Frontal cortex (tissue), 4 donors: ENCODE measurements around the gene DPM2. TPM values are rescaled to one million over a fixed set of nuclear protein-coding genes. Genes with fewer than 3 reads are reported as not detected.

Source experiments
- DNase-seq, 2 donors: peaks; one replicate each; pipeline ENCODE4 v3.0.0; 2012; ENCODE audit warnings: low spot score in 2 of 2
- FAIRE-seq: peaks from 2 replicates; lab custom pipeline; 2012; peaks lifted over from hg19 to GRCh38; lab: Jason Lieb, UNC
- total RNA-seq: library from RNA; depleted of rRNA; stranded (reverse); fragments of >200 nt; gene quantifications from one replicate; pipeline ENCODE4 v1.2.3, GENCODE V29; 2014
- donor health status: control.
- donor health status: control.
- donor health status: control.

DPM2 gene
- total RNA-seq, 1 donor from 2014 or later: 11.4 TPM

DNA sequence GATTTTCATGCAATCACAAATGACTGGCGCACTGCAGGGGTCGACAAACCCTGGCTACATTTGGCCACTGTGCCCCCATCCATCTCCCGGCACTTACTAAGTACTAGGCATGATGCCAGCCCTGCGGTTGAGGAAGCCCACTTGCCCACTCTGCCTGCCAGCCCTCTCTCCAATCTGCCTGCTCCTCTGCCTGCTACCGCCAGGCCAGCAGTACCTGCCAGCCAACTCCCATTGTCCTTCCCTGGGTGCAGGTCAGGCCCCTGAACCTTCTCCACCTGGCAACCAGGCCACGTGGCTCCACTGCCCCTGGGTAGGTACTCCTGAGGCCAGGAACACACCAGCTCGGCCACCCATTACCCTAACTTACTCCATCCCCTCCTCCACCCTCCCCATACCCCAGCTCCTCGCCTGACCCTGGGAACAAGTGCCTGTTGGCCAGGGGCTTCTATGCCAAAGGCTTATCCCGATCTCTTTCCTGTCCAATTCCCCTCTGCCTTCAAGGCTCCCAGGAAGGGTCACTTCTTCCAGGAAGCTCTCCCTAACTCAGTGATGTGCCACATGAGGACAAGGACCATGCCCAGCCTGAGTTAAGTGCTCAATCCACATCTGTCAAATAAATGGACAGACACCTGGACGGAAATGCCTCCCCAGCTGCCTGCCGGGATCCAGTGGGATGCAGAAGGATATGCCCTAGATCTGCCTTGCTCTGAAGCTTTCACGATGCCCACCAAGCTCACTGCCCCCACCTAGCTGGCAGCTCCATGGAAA, 36.5 kb upstream of the DPM2 start:
- no peak for FAIRE-seq
- no peak for DNase-seq

DNA sequence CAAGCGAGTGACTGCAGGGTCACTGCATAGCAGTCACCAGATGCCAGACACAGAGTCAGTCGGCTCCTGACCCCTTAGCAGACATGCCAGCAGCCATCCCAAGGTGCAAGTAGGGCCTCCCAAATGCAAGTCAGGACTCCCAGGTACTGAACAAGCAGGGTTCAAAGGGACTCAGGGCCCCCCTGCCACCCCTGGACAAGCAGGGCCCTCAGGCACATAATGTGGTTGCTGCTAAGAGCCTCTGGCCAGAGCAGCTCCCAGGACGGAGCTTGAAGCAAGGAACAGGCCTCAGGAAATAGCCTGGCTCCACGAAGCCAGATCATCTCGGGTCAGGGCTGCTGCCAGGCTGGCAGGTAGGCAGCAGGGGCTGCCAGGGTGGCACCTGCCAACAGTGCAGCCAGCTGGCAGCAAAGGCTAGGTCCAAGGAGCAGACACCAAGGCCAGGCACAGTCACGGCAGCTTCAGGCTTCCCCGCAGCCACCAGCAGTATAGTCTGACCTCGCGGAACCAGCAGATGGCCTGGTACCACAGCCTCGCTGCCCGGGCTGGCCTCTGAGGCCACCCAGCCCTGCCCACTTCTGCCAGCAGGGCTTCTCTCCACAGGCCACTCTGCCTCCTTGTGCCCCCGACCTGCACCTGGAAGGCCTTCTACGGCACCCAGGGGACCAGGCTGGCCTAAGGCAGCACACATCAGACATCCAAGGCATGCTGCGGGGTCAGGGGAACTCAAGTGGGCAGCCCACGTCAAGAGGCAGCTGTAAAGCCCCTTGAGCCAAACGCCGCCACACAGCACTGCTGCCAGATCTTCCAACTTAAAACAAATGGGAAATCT, 35.7 kb upstream of the DPM2 start:
- DNase-seq (no peak), FAIRE-seq (no peak)

DNA sequence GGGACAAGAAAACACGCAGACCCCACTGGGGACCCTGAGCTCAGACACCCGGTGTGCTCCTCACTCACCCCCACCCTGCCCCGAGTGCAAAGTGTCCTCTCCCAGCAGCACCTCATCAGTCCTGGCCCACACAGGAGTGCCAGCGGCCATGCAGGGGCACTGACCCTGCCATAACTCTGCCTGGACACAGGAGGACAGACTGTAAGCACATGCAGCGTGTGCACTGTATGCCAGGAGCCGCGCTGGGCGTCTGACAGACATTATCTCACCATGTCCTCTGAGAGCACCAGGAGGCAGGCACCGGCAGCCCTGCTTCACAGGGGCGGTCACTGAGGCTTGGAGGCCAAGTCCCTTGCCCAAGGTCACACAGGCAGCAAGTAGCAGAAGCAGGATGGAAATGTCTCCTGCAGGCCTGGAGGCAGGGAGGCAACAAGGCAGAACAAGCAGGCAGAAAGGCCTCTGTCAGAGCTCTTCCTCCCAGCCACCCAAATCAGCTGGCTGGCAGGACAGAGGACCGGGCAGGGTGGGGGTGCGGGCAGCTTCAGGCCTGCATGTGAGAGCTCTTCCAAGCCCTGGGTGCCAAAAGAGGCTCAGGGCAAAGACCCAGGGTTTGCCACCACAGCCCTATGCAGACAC, 34.7 kb upstream of the DPM2 start:
- DNase-seq (no peak), FAIRE-seq (no peak)

DNA sequence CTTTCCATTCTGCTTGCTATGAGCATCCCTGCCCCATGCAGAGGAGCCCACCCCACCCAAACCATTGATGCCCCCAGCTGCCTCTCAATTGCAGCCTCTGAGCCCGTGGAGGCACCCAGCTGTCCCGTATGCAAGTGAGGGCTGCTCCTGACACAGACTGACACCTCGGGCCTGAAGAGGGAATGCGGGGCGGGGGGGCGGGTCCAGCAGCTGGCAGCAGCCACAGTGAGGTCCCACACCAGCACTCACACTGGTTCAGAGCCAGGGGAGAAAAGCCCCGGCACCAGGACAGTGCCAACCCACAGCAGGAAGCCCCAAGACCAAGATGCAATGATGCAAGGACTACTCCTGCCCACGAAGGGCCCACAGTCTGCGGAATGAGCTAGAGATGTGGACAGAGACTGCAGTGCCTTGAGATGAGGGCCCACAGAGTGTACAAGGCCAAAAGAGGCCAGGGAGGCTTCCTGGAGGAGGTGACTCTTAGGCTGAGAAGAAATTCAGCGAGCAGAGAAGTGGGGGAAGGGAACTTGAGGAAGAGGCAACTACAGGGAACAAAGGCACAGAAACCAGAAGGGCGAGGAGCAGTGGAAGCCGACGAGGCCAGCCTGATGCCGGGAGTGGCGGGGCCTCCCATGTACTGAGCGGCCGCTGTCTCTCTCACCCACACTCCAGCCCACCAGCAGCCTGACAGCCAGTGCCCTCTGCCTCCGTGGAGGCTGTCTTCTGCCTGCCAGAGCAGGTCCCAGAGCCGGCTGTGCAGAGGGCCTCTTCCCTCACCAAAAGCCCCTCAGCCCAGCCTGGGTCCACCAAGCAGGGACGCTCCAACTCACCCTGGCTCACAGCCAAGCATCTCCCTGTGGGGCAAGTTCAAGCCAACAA, 33.9 kb upstream of the DPM2 start:
- FAIRE-seq: no peak

DNA sequence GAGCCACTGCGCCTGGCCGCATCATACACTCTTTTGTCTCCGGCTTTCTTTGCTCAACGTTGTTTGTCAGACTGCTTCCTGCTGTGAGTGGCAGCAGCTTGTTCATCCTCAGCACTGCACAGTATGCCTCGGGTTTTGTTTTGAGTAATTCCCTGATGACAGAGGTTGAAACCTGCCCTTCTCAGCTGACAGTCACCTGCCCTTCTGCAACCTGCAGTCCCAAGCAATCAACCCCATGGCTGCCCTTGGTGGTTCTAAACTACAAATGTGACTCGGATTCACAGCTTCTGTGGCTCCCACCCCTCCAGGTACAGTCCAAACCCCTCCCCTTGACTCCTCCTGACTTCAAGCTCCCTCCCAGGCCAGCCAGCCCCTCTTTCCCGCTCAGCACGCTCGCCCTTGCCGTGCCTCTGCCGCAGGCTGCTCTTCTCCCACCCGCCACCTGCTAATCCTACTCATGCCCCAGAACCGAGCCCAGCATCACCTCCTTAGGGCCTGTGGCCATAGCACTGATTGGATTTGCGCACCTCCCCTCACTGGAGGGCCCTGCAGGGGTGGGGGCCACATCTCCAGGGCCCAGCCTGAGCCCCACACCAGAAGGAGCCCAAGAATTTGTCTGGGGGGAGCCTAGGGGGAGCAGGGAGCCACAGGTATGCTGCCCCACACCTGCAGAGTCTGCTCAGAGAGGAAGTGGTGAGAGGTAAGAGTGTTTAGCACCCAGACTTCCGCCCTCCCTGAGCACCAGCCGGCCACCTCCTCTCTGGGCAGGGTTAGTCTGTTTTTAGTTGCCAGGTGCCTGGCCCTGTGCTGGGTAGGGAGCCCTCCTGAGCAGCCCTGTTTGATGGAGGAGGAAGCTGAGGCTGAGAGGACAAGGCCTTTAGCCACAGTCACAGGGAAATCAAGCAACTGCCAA, 33.0 kb upstream of the DPM2 start:
- no peak for FAIRE-seq
- DNase-seq: no peak

More for the DNA sequence above, 33.9 kb upstream of the DPM2 start:
- no peak for DNase-seq

DNA sequence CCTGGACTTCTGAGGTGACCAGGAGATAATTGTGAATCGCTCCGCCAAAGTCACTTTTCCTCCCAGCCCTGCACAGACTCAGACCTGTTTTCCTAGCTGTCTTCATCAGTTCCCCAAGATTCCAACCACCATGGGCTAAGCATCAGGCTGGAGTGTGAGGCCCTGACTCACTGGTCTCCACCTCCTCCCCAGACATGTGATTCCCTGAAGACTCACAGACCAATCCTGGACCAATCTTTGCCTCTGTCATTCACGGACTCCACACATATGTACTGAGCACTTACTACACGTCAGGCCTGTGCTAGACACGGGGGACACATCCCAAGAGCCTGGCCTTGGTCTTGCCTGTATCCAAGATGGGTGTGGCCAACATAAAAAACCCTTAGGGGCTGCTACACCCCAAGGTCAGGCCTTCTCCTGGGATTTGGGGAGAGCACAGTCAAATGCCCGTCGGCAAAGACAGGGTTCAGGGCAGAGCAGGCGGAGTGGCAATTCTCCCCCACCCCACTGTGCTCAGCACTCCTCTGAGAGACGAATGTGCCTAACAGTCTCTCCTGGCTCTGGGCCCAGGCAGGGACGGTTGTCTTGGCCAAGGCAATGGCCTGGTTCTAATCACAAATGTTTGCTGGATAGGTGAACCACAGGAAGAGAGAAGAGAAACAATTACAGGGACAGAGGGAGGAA, 31.2 kb upstream of the DPM2 start:
- no peak for FAIRE-seq
- no peak for DNase-seq

DNA sequence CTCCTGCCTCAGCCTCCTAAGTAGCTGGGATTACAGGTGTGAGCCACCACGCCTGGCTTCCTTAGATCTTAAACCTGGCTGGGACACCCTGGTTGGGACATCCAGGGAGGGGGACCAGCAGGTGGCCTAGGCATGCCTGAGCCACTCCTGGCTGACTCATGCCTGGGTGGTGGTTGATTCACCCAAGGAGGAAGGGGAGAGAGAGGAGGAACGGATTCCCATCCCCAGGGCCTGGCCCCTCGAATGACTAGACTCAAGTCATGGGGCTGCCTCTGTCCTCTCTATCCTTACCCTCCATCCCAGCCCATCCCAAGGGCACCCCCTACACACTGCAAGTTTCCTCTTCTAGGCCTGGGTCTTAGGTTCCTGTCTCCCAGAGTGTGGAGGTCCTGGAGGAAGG, 30.4 kb upstream of the DPM2 start:
- DNase-seq (no peak), FAIRE-seq (no peak)

DNA sequence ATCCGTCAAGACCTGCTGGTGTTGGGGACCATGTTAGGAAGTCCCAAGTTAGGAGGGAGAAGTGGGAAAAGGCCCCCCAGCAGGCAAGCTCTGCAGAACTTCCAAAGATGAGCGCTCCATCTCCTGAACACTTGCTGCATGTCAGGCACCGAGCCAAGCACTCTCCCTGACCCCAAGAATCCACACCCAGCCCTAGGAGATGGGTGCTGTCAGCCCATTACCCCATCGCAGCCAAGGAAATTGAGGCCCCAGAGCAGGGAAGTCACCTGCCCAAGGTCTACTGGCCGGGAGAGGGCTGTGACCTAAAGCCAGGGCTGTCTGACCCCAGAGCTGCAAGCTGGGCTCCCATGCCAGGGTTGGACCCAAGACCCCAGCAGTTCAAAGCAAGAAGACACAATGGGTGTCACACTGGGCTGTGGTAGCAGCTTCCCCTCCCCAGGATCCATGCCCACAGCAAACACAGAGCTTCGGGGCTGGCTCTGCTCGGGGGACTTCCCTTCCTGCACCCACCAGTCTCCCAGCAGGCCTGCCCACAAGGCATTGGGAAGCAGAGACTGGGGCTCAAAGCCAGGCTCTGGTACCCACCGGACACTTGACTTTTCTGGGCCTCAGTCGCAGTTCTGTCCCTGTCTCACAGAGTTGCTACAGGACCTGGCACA, 29.6 kb upstream of the DPM2 start:
- DNase-seq (no peak), FAIRE-seq (no peak)

DNA sequence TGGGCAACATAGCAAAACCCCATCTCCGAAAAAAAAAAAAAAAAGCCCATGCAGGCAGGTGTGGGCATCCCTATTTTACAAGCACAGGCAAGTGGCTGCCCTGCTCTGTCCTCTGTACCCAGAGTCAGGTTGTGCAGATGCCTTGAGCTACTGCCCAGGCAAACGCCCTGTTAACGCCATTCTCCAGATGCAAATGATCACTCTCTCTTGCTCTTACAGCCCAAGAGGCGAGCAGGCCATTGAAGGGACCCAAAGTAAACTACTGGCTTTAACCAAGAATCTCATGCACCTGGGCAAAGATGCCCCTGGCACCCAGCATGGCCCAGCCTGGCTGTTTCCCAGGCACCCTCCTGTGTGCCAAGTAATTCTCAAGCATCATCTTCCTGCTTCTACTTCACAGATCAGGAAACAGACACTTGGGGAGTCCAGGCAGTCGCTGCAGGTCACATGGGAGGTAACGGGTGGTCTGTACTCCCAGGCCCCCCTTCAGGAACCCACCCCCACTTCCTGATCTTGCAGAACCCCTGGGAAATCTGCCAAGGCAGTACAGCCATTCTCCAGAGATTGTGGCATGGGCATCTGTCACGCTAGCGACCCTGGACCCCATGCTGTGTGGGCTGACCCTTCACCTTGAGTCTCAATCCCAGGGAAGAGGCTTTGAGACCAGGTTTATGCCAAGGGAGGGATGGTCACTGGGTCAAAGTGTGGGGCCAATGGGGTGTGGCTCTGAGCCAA, 28.9 kb upstream of the DPM2 start:
- FAIRE-seq (no peak), DNase-seq (no peak)

DNA sequence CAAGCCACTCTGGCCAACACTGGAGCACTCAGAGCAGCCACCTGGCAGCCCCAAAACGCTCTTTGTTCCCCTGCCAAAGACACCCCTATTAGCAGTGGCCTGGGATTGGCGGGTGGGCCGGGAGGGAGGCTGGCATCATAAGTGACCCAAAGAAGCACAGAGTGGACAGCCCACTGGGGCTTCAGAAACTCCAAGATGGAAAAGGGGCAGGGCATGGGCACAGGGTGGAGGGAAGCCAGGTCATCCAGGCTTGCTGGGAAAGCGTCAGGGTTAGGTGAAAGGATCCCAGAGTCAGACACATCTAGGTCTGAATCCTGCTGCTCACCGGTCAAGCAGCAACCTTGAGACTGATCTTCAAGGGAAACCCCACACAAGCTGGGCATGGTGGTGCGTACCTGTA, 28.3 kb upstream of the DPM2 start:
- no peak for FAIRE-seq
- no peak for DNase-seq

DNA sequence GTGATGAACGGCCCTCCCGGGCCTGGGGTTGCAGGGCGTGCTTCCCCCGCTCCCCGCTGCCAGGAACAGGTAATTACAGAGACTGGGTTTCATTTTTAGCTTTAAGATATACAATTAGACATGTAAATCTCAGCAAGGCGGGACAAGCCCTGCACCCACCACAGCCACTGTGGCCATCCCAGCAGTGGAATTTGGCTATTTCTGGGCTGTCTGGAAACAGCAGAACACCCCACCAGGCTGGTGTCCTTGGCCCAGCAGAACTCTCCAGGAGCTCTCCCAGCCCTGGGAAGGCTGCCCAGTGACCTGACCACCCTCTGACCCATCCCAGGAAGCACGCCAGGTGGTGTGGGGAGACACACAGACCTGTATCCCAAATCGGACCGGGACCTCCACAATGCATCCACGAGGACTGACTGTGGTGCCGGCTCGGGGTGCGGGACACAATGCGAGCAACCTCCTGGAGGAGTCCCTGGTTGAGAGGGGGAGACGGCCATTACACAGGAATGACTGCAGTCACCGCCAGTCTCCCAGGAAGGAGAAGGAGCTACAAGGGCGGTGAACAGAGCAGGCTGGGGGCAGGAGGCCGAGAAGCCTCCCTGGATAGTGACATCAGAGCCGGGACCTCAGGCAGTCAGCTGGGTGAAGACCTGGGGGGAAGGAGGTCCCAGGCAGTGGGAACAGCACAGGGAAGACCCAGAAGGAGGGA, 25.9 kb upstream of the DPM2 start:
- FAIRE-seq (no peak), DNase-seq (no peak)

DNA sequence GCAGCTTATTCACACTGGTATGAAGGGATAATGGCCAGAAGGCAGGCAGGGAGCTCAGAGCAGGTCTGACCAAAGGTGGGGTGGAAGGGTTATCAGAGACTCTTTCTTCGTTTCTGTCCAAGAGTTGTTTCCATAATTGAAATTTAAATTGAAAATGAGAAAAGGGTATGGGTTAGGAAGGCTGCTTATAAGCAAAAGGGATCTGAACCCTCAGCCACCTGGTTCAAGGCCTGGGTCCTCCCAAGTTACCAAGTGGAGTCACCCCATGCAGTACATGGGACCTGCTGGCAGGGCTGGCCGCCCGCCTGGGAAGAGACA, 25.3 kb upstream of the DPM2 start:
- FAIRE-seq (no peak), DNase-seq (no peak)

DNA sequence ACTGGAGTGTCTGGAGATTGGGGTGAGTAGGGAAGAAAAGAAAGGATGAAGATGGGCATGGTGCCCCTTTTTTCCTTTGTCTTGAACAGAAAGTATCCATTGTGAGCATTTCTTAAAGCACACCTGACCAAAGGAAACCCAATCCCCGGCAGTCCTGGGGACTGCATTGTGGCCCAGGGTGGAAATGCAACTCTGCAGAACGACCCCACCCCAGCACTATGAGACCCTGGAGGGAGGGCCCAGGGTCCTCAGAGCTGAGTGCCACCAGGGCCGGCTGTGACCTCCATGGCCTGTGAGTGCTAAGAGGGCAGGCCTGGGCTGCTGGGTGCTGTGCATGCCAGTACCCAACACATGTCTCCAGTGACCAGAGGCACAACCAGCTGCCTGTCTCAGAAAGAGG, 24.6 kb upstream of the DPM2 start:
- DNase-seq (no peak), FAIRE-seq (no peak)

DNA sequence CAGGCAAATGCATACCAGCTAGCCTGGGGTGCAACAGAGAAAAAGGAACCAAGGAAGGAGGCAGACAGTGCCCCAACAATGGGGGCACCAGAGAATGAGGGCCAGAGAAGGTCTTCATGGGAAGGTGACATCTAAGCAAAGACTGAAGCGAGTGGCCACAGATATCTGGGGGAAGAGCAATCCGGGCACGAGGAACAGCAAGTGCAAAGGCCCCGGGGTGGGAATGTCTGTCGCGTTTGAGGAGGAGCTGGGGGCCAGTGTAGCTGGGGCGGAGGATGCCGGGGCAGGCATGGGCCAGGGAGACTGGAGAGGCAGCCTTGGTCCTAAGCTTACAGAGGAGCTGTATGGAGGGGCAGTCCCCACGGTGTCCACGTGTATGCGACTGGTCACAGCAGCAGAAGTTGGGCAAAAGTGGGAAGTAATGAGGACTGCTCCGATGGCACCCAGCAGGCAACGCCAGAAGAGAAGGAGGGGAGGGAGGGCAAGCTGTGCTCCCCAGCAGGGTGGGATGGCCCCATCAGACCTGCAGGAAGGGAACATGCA, 24.0 kb upstream of the DPM2 start:
- DNase-seq: no peak
- FAIRE-seq: no peak

DNA sequence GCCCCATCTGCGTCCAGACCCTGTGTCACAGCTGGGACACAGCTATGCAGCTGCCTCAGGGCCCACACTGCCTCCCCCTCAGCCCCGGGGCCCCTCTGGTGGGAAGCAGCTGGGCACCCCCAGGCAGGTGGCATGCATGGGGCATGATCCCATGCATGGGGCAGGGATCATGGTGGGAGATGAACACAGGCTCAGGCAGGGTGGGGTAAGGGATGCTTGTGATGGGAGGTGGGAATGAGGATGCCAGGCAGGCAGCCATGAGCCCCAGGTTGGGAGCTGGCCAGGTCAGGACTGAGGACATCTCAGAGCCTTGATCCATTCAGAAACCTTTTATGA, 23.5 kb upstream of the DPM2 start:
- DNase-seq (no peak), FAIRE-seq (no peak)

DNA sequence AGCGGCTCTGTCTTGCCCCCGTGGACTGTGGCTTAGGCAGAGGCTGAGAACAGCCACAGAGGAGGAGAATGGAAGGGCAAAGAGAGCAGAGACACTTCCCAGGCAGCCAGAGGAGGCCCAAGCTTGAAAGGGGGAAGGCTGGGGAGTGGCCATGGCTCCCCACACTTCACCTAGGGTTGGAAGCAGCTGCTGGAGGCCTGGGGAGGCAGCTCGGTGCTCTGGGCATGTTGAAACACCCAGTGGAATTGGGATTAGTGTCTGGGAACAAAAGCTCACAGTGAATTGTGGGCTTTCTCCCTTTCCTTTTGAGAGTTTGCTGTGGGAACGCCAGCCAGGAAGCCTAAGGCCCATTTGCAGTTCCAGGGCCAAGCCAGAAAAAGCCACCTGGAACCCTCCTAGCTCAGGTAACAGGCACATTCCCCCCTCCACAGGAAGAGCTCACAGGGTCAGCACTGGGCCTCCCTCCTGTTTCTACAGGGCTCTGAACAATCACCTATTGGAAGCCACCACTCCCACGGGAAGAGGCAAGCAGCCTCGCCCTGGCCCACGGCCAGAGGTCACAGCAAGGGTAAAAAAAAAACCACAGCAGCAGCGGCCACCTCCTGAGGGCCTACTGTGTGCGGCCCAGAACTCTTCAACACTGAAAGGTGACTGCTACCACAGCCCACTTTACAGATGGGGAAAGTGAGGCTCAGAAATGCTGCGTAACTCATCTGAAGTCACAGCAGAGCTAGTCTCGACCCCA, 22.9 kb upstream of the DPM2 start:
- DNase-seq (no peak), FAIRE-seq (no peak)
